ENCODE measurements around the gene STXBP1. TPM values are rescaled to one million over a fixed set of nuclear protein-coding genes. Genes with fewer than 3 reads are reported as not detected.

The STXBP1 gene
- total and polyA plus RNA-seq, 2 experiments from 2014 or later: 48.6 to 50.4 TPM

DNA sequence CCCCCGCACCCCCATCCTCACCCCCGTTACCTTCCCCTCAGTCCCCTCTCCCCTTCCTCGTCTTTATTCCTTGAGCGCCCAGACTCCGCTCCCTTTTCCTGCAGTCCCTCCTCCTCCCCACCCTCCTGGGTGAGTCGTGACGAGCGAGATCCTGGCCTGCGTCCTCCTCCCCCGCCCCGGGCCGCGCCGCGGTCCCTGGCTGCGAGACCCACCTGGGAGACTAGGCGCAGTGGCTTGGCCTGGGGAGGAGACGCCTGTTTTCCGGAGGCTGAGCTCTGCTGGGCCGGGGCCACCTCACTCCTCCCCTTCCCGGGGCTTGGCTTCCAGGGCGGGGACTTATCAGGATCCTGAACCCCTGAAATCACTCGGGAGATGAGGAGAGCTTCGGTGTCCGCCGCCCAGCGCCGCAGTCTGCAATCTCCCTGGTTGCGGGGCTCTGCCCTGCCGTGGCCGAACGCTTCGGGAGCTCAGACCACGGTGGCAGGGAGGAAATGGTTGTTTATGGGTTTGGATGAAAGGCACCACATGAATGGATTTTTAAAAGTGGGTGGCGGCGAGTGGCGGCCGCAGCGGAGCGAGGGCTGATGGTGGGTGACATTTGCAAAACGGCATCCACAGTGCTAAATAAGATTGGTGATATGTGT is 984 bp downstream of the STXBP1 start (continued):
- TF ChIP-seq, protein P1, sequence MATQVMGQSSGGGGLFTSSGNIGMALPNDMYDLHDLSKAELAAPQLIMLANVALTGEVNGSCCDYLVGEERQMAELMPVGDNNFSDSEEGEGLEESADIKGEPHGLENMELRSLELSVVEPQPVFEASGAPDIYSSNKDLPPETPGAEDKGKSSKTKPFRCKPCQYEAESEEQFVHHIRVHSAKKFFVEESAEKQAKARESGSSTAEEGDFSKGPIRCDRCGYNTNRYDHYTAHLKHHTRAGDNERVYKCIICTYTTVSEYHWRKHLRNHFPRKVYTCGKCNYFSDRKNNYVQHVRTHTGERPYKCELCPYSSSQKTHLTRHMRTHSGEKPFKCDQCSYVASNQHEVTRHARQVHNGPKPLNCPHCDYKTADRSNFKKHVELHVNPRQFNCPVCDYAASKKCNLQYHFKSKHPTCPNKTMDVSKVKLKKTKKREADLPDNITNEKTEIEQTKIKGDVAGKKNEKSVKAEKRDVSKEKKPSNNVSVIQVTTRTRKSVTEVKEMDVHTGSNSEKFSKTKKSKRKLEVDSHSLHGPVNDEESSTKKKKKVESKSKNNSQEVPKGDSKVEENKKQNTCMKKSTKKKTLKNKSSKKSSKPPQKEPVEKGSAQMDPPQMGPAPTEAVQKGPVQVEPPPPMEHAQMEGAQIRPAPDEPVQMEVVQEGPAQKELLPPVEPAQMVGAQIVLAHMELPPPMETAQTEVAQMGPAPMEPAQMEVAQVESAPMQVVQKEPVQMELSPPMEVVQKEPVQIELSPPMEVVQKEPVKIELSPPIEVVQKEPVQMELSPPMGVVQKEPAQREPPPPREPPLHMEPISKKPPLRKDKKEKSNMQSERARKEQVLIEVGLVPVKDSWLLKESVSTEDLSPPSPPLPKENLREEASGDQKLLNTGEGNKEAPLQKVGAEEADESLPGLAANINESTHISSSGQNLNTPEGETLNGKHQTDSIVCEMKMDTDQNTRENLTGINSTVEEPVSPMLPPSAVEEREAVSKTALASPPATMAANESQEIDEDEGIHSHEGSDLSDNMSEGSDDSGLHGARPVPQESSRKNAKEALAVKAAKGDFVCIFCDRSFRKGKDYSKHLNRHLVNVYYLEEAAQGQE (IDR thresholded peaks at IDR 0.05; ENCODE audit: unreplicated experiment): no peak
- no peak for TF ChIP-seq ZNF114 (CRISPR knock-in tag; IDR thresholded peaks at IDR 0.05)
- TF ChIP-seq JUNB (IDR thresholded peaks at IDR 0.05; ENCODE audit: unreplicated experiment): no peak
- TF ChIP-seq, protein P2, sequence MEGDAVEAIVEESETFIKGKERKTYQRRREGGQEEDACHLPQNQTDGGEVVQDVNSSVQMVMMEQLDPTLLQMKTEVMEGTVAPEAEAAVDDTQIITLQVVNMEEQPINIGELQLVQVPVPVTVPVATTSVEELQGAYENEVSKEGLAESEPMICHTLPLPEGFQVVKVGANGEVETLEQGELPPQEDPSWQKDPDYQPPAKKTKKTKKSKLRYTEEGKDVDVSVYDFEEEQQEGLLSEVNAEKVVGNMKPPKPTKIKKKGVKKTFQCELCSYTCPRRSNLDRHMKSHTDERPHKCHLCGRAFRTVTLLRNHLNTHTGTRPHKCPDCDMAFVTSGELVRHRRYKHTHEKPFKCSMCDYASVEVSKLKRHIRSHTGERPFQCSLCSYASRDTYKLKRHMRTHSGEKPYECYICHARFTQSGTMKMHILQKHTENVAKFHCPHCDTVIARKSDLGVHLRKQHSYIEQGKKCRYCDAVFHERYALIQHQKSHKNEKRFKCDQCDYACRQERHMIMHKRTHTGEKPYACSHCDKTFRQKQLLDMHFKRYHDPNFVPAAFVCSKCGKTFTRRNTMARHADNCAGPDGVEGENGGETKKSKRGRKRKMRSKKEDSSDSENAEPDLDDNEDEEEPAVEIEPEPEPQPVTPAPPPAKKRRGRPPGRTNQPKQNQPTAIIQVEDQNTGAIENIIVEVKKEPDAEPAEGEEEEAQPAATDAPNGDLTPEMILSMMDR (conservative IDR thresholded peaks at IDR 0.05; ENCODE audit: low read depth in 2 of 2): no peak

DNA sequence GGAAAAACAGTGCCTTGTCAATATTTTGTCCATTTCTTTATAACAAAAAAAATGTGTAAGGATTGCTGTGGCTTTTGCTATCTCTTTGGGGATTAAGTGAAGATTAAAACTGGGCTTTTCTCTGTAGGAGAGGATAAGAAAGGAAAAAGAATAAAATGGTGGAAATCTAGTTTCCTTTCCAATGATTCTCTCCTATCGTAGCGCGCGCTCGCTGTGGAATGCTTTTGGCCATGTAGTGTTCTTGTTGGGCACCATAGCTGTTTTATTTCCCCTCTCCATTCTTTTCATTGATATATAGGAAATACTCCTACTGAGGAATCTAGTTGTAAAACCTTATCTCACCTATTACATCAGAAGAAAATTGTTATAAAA is 1.5 kb downstream of the STXBP1 start:
- no peak overlapping the region for H3K27ac ChIP-seq (ENCODE audit: low read depth)
- peaks cover 50% of the 10 kb centered on the region for H3K79me2 ChIP-seq (replicated peaks; ENCODE audit: insufficient read depth)
- no peak overlapping the region for H3K27ac Mint-ChIP-seq
- peak overlapping the region; percentile 97 for H3K4me3 Mint-ChIP-seq
- H3K4me1 ChIP-seq (ENCODE audit: insufficient read depth): peaks cover 16% of the 10 kb centered on the region
- no peaks in the 10 kb centered on the region; the same call in 2 of the 3 replicates for H3K36me3 Mint-ChIP-seq (ENCODE audit: low read depth)
- peak overlapping the region; percentile 75 for H3K4me2 ChIP-seq
- H3F3A ChIP-seq (replicated peaks; ENCODE audit: low read depth): 0 out of 2 replicates have a peak, but pooled peaks cover 7% of the 10 kb centered on the region
- no peak for ATAC-seq
- no peak for DNase-seq (ENCODE audit: low spot score)
- H3K27me3 Mint-ChIP-seq (ENCODE audit: insufficient read depth, low read depth, poor library complexity): peaks cover 24% of the 10 kb centered on the region
- peaks cover 2% of the 10 kb centered on the region; the same call in 1 of the 3 replicates for H3K9me3 Mint-ChIP-seq
- H2AFZ ChIP-seq: no peak overlapping the region
- H3K4me1 Mint-ChIP-seq: peaks cover 18% of the 10 kb centered on the region
- peak overlapping the region; percentile 86 for H3K4me3 ChIP-seq
- H3K36me3 ChIP-seq (ENCODE audit: insufficient read depth): no peaks in the 10 kb centered on the region
- H3K27me3 ChIP-seq (ENCODE audit: insufficient read depth): peaks cover 29% of the 10 kb centered on the region
- H4K20me1 ChIP-seq (replicated peaks; ENCODE audit: insufficient read depth): peaks cover 8% of the 10 kb centered on the region
- no peaks in the 10 kb centered on the region for H3K9me2 ChIP-seq (ENCODE audit: insufficient read depth)
- TF ChIP-seq, protein P3, sequence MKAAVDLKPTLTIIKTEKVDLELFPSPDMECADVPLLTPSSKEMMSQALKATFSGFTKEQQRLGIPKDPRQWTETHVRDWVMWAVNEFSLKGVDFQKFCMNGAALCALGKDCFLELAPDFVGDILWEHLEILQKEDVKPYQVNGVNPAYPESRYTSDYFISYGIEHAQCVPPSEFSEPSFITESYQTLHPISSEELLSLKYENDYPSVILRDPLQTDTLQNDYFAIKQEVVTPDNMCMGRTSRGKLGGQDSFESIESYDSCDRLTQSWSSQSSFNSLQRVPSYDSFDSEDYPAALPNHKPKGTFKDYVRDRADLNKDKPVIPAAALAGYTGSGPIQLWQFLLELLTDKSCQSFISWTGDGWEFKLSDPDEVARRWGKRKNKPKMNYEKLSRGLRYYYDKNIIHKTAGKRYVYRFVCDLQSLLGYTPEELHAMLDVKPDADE (IDR thresholded peaks at IDR 0.05): no peak
- TF ChIP-seq STAT1 (IDR thresholded peaks at IDR 0.05; ENCODE audit: unreplicated experiment) (no peak), ZNF331 (CRISPR knock-in tag; IDR thresholded peaks at IDR 0.05; ENCODE audit: low read depth) (no peak), POLR2AphosphoS5 (IDR thresholded peaks at IDR 0.05; ENCODE audit: low read depth) (no peak), ZNF114 (CRISPR knock-in tag; IDR thresholded peaks at IDR 0.05) (no peak), CREB1 (CRISPR knock-in tag; IDR thresholded peaks at IDR 0.05; ENCODE audit: low read depth) (no peak)
- TF ChIP-seq, protein P4, sequence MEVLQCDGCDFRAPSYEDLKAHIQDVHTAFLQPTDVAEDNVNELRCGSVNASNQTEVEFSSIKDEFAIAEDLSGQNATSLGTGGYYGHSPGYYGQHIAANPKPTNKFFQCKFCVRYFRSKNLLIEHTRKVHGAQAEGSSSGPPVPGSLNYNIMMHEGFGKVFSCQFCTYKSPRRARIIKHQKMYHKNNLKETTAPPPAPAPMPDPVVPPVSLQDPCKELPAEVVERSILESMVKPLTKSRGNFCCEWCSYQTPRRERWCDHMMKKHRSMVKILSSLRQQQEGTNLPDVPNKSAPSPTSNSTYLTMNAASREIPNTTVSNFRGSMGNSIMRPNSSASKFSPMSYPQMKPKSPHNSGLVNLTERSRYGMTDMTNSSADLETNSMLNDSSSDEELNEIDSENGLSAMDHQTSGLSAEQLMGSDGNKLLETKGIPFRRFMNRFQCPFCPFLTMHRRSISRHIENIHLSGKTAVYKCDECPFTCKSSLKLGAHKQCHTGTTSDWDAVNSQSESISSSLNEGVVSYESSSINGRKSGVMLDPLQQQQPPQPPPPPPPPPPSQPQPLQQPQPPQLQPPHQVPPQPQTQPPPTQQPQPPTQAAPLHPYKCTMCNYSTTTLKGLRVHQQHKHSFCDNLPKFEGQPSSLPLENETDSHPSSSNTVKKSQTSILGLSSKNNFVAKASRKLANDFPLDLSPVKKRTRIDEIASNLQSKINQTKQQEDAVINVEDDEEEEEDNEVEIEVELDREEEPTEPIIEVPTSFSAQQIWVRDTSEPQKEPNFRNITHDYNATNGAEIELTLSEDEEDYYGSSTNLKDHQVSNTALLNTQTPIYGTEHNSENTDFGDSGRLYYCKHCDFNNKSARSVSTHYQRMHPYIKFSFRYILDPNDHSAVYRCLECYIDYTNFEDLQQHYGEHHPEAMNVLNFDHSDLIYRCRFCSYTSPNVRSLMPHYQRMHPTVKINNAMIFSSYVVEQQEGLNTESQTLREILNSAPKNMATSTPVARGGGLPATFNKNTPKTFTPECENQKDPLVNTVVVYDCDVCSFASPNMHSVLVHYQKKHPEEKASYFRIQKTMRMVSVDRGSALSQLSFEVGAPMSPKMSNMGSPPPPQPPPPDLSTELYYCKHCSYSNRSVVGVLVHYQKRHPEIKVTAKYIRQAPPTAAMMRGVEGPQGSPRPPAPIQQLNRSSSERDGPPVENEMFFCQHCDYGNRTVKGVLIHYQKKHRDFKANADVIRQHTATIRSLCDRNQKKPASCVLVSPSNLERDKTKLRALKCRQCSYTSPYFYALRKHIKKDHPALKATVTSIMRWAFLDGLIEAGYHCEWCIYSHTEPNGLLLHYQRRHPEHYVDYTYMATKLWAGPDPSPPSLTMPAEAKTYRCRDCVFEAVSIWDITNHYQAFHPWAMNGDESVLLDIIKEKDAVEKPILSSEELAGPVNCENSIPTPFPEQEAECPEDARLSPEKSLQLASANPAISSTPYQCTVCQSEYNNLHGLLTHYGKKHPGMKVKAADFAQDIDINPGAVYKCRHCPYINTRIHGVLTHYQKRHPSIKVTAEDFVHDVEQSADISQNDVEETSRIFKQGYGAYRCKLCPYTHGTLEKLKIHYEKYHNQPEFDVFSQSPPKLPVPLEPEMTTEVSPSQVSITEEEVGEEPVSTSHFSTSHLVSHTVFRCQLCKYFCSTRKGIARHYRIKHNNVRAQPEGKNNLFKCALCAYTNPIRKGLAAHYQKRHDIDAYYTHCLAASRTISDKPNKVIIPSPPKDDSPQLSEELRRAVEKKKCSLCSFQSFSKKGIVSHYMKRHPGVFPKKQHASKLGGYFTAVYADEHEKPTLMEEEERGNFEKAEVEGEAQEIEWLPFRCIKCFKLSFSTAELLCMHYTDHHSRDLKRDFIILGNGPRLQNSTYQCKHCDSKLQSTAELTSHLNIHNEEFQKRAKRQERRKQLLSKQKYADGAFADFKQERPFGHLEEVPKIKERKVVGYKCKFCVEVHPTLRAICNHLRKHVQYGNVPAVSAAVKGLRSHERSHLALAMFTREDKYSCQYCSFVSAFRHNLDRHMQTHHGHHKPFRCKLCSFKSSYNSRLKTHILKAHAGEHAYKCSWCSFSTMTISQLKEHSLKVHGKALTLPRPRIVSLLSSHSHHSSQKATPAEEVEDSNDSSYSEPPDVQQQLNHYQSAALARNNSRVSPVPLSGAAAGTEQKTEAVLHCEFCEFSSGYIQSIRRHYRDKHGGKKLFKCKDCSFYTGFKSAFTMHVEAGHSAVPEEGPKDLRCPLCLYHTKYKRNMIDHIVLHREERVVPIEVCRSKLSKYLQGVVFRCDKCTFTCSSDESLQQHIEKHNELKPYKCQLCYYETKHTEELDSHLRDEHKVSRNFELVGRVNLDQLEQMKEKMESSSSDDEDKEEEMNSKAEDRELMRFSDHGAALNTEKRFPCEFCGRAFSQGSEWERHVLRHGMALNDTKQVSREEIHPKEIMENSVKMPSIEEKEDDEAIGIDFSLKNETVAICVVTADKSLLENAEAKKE (CRISPR knock-in tag; IDR thresholded peaks at IDR 0.05): no peak

Data from GM23338 (cell line).